ENCODE results near the gene LARP4B. TPM values are rescaled to one million over a fixed set of nuclear protein-coding genes. Genes with fewer than 3 reads are reported as not detected.
A peak's percentile ranks its signal among the peaks of the same experiment; 100 is the strongest.

The LARP4B gene
- total RNA-seq, 1 donor from 2014 or later = 78.3 TPM

DNA sequence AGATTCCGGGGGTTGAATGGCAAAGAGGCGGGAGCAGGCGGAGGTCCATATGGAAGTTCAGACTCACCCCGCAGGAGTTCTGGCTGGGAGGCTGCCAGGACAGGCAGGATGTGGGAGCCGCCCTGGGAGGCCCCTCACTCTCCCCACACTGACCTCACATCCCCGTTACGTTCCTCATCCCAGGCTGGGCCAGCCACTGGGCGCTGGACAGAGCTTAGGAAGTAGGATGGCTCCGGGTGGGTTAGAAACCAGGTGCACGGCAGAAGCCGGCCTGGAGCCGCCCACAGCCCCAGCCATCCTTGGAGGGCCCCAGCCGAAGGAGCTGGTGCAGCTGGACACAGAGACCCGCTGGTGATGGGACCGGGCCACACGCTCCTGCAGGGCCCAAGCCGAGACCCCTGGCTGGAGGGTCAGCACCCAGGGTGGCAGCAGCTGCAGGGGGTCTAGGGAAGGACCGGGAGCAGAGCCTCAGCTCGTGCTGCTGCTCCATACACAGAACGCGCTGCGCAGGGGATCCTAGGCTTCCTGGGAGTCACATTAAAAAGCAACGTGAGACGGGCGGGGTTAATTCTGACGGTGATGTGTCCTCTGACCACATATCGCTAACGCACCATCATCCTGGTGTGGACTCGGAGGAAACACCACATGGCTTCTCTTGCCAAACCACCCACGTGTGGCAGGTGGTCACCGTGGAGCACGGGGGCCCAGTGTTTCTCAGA is 143.4 kb downstream of the LARP4B start:
- Histone ChIP-seq H3K36me3 (no peaks in the 10 kb centered on the region), H3K27me3 (no peaks in the 10 kb centered on the region), H3K4me3 (no peak overlapping the region), H3K4me1 (peaks cover 31% of the 10 kb centered on the region), H3K9me3 (no peaks in the 10 kb centered on the region), H3K27ac (no peak overlapping the region)
- intact Hi-C loops (cut with DNase I) = loop anchor here (10.0 kb wide), 2 partner anchors 213 to 283 kb away; no protein-coding TSS in a partner anchor
- DNase-seq (ENCODE audit: extremely low spot score in 2 of 2) = peak; percentile 84 to 87
- TF ChIP-seq POLR2AphosphoS5 (IDR thresholded peaks at IDR 0.05; ENCODE audit: insufficient read depth in 1 of 2, low read depth in 1 of 2) = no peak
- no peak for TF ChIP-seq POLR2A (IDR thresholded peaks at IDR 0.05)
- TF ChIP-seq, protein P1, sequence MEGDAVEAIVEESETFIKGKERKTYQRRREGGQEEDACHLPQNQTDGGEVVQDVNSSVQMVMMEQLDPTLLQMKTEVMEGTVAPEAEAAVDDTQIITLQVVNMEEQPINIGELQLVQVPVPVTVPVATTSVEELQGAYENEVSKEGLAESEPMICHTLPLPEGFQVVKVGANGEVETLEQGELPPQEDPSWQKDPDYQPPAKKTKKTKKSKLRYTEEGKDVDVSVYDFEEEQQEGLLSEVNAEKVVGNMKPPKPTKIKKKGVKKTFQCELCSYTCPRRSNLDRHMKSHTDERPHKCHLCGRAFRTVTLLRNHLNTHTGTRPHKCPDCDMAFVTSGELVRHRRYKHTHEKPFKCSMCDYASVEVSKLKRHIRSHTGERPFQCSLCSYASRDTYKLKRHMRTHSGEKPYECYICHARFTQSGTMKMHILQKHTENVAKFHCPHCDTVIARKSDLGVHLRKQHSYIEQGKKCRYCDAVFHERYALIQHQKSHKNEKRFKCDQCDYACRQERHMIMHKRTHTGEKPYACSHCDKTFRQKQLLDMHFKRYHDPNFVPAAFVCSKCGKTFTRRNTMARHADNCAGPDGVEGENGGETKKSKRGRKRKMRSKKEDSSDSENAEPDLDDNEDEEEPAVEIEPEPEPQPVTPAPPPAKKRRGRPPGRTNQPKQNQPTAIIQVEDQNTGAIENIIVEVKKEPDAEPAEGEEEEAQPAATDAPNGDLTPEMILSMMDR (IDR thresholded peaks at IDR 0.05) = no peak

DNA sequence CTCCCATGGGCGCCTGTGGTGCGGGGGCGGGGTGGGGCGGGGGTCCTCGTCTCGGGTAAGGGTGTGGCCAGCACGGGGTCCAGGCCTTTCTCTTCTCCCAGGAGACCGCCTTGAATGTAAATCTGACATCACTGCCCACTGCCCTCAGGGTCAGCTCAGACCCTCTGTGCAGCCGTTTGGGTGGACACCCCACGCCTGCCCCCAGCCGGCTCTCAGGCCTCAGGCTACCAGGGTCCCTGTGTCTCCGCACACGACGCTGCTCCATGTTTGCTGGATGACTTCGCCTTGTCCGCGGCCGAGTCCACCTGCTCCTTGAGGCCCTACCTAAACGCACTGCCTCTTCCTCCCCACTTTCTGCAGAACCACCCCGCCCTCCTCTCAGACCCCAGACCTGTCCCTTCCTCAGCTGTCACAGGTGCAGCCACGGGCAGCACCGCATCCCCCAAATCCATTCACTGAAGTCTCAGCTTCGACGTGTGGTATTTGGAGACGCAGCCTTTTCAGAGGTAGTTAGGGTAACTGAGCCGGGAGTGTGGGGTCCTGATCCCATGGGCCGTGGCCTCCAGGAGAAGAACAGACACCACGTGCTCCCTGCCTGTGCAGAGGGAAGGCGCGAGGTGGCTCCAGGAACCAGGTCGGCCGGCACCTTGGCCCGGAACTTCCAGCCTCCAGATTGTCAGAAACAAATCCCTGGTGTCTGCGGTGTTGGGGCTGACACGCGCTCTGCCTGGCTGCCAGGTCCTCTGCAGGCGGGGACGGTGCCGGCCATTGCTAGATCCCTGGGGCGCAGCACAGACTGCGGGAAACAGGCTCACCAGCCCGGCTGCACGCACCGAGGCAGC is 144.7 kb downstream of the LARP4B start:
- peak; percentile 77 to 81 for DNase-seq (ENCODE audit: extremely low spot score in 2 of 2)
- Histone ChIP-seq H3K4me3 (no peak overlapping the region), H3K27ac (no peak overlapping the region), H3K27me3 (no peaks in the 10 kb centered on the region), H3K36me3 (no peaks in the 10 kb centered on the region), H3K4me1 (peaks cover 31% of the 10 kb centered on the region), H3K9me3 (no peaks in the 10 kb centered on the region)
- intact Hi-C loops (cut with DNase I) = loop anchor here (10.0 kb wide), 2 partner anchors 212 to 282 kb away; no protein-coding TSS in a partner anchor
- TF ChIP-seq, protein P1 (IDR thresholded peaks at IDR 0.05) = no peak
- TF ChIP-seq POLR2AphosphoS5 (IDR thresholded peaks at IDR 0.05; ENCODE audit: insufficient read depth in 1 of 2, low read depth in 1 of 2) (no peak), POLR2A (IDR thresholded peaks at IDR 0.05) (no peak)

DNA sequence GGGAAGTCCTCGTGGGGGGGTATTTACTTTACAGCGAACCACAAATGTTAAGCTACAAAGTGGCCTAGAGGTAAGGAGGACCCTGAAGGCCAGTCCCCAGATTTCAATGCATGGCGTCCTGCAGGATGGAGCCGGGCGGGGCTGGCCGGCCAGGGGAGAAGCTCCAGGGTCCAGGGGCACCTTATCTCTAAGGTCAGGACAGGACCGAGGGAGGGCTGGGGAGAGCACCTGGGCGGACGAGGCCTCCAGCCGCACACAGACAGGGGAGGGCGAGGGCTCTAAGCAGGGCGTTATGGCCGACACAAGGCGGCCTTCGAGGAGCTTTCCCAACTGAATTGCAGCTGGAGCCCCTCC is 145.7 kb downstream of the LARP4B start:
- DNase-seq (ENCODE audit: extremely low spot score in 2 of 2) = peak in 1 of 2 donors; percentile 74
- H3K27ac ChIP-seq = no peak overlapping the region
- no peak overlapping the region for H3K4me3 ChIP-seq
- no peaks in the 10 kb centered on the region for H3K36me3 ChIP-seq
- no peaks in the 10 kb centered on the region for H3K9me3 ChIP-seq
- intact Hi-C loops (cut with DNase I) = loop anchor here (10.0 kb wide), 2 partner anchors 211 to 281 kb away; no protein-coding TSS in a partner anchor
- peaks cover 31% of the 10 kb centered on the region for H3K4me1 ChIP-seq
- TF ChIP-seq POLR2A (IDR thresholded peaks at IDR 0.05) (no peak), POLR2AphosphoS5 (IDR thresholded peaks at IDR 0.05; ENCODE audit: insufficient read depth in 1 of 2, low read depth in 1 of 2) (no peak)
- TF ChIP-seq, protein P1 (IDR thresholded peaks at IDR 0.05) = no peak
- H3K27me3 ChIP-seq = no peaks in the 10 kb centered on the region

DNA sequence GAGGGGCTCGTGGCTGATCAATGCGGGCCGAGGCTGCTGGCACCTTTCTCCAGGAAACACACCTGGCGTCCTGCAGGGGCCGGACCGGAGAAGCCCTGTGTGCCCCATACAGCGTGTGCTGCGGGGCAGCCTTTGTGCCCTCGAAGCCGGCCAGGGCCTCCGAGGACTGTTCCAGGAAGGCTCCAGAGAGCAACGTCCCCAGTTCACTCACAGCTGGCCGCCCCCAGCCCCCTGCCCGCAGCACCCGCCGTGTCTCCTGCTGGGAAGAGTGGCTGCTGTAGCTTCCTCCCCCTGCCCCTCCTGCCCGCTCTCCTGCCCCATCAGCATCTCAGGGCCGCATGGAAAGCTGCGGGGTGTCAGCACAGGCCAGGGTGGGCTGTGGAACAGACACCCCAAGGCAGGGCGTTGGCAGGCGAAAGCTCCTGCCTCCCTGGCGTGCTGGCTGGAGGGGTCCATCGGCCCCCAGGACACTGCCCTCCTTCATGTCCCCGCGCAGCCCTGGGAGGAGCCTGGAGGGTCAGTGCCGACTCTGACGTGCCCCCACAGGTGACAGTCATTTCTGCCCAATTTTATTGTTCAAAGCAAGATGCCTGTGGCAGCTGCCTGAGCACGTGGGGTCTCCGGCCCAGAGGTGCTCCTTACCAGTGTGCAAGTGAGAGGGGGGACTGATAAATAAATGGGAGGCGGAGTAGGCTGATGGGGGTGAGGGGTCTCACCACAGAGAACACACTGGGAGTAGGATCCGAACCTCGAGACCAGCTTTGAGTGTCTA is 146.2 kb downstream of the LARP4B start:
- no peak overlapping the region for H3K27ac ChIP-seq
- no peak for TF ChIP-seq POLR2A (IDR thresholded peaks at IDR 0.05)
- TF ChIP-seq, protein P1 (IDR thresholded peaks at IDR 0.05) = no peak
- no peak for TF ChIP-seq POLR2AphosphoS5 (IDR thresholded peaks at IDR 0.05; ENCODE audit: insufficient read depth in 1 of 2, low read depth in 1 of 2)
- H3K9me3 ChIP-seq = no peaks in the 10 kb centered on the region
- H3K4me3 ChIP-seq = peak overlapping the region; percentile 11 to 27
- peak in 1 of 2 donors; percentile 80 for DNase-seq (ENCODE audit: extremely low spot score in 2 of 2)
- no peaks in the 10 kb centered on the region for H3K27me3 ChIP-seq
- peaks cover 31% of the 10 kb centered on the region for H3K4me1 ChIP-seq
- intact Hi-C loops (cut with DNase I) = loop anchor here (10.0 kb wide), 2 partner anchors 210 to 280 kb away; no protein-coding TSS in a partner anchor
- no peaks in the 10 kb centered on the region for H3K36me3 ChIP-seq

All from vagina (tissue), 2 donors.